Ovary (tissue), 9 donors: ENCODE data around the gene TECPR2. TPM values are rescaled to one million over a fixed set of nuclear protein-coding genes. Genes with fewer than 3 reads are reported as not detected.

Source experiments
- DNase-seq, 5 donors: peaks; one replicate each; pipeline ENCODE4 v3.0.0-alpha.2; 2019 to 2020
- H3K27ac ChIP-seq, 2 donors: fragments of 200-600 bp; one replicate each; pipeline versions ENCODE4 v1.5.1 to v1.8.0; 2019 to 2022
- H3K27me3 ChIP-seq: fragments of 200-600 bp; one replicate; pipeline ENCODE4 v1.8.0; 2022
- H3K36me3 ChIP-seq: fragments of 200-600 bp; sonication (generic); one replicate; pipeline ENCODE4 v1.5.1; 2019
- H3K4me1 ChIP-seq: one replicate; pipeline ENCODE4 v1.8.1; 2013; ENCODE audit warnings: mild to moderate bottlenecking, moderate library complexity; ENCODE audit not compliant: insufficient read depth
- H3K4me3 ChIP-seq: fragments of 200-600 bp; sonication (generic); one replicate; pipeline ENCODE4 v1.5.1; 2017
- H3K9me3 ChIP-seq, 2 donors: fragments of 200-600 bp in 1 of 2; sonication (generic) in 1 of 2; one replicate each; pipeline versions ENCODE4 v1.5.1 to v1.8.1; 2013 to 2019; ENCODE audit warnings: mild to moderate bottlenecking in 1 of 2, moderate library complexity in 1 of 2
- CTCF ChIP-seq, 3 donors: fragments of 450-650 bp in 2 of 3; fragments of 200-600 bp in 1 of 3; IDR thresholded peaks; one replicate each; pipeline versions ENCODE4 v1.5.1 to v1.8.0; 2016 to 2022; ENCODE audit warnings: antibody characterized with exemption in 3 of 3, mild to moderate bottlenecking in 1 of 3
- EP300 ChIP-seq: sonication (generic); formaldehyde crosslinking; IDR thresholded peaks from one replicate; pipeline ENCODE4 v1.6.1; 2017; ENCODE audit warnings: antibody characterized with exemption
- POLR2A ChIP-seq: fragments of 450-650 bp; IDR thresholded peaks from one replicate; pipeline ENCODE4 v1.6.1; 2017; ENCODE audit warnings: antibody characterized with exemption, mild to moderate bottlenecking, moderate library complexity
- WGBS, 3 donors: extraction: QIAGEN DNeasy Blood & Tissue Kit in 1 of 3; methylation state at CpG; one replicate each; pipeline versions ENCODE4 v1.1.5 to v1.1.7; 2013 to 2017; 5-methylcytosine and 5-hydroxymethylcytosine counted together
- intact Hi-C, 4 donors: fragments of 100-400 bp; cut with DNase I; formaldehyde crosslinking; loops; one replicate each; pipeline versions ENCODE4 v1.11.0 to v1.15.1; 2022 to 2023
- polyA plus RNA-seq, 2 donors: library from polyadenylated mRNA; stranded (reverse); fragments of 200-250 nt in 1 of 2; fragments of 350-450 nt in 1 of 2; fragmentation: Illumina TruSeq in 1 of 2; extraction: RNeasy Lipid Tissue Mini Kit (QIAGEN cat#74804) in 1 of 2; gene quantifications; one replicate each; pipeline ENCODE4 v1.2.3, GENCODE V29; 2013 to 2014
- total RNA-seq, 7 donors: library from RNA; depleted of rRNA in 2 of 7; stranded (reverse); fragments of >200 nt in 2 of 7; fragmentation: NEBNext Ultra II Directional in 3 of 7; extraction: Animal tissue kit (Norgen Biotek cat#: 25700) in 3 of 7; gene quantifications; one replicate each; pipeline versions ENCODE4 v1.1.0 to v1.2.4, GENCODE V29; 2016 to 2023
- donor health status: DM: no; HTN: no; CAD: no; lungs with moderate emphysema.
- donor health status: DM: no; HTN: no; CAD: no.
- donor health status: Bipolar disorder and iron deficiency.
- donor health status: DM: yes; HTN: yes; CAD: no.
- donor health status: DM: no; HTN: no; CAD: no.
- donor health status: DM: yes; HTN: yes; CAD: no.

TECPR2 gene
- total and polyA plus RNA-seq, 9 donors = 8.6 to 29.3 (median 25.8) TPM

- Histone ChIP-seq H3K27ac (peak overlapping the region in 1 of 2 donors; percentile 63), H3K9me3 (no peaks in the 10 kb centered on the region), H3K4me3 (no peak overlapping the region), H3K36me3 (no peaks in the 10 kb centered on the region), H3K4me1 (peaks cover 9% of the 10 kb centered on the region), H3K27me3 (no peaks in the 10 kb centered on the region)
- DNase-seq = peak; percentile 60 to 82 (median 74)
- intact Hi-C loops = no loop called here
- WGBS, 3 donors = 13 to 44% (median 20%) methylated on average over 7 of the region's 7 CpGs
- TF ChIP-seq EP300 (no peak), POLR2A (no peak)
Measured at GRCh38 chr14:102479777-102480176, 117.0 kb downstream of the TECPR2 start.

GRCh38 chr14:102481371-102481770 is 118.6 kb downstream of the TECPR2 start:
- H3K27ac ChIP-seq = no peak overlapping the region
- intact Hi-C loops = no loop called here

GRCh38 chr14:102481791-102482238 is 119.1 kb downstream of the TECPR2 start:
- DNase-seq = no peak
- no peaks in the 10 kb centered on the region for H3K27me3 ChIP-seq
- H3K36me3 ChIP-seq = no peaks in the 10 kb centered on the region
- H3K27ac ChIP-seq = no peak overlapping the region
- WGBS, 3 donors = 93 to 94% (median 94%) methylated on average over 8 of the region's 8 CpGs
- no peaks in the 10 kb centered on the region for H3K9me3 ChIP-seq
- no peak for TF ChIP-seq CTCF (IDR thresholded peaks at IDR 0.05)
- no peak for TF ChIP-seq POLR2A
- no peak for TF ChIP-seq EP300
- peaks cover 10% of the 10 kb centered on the region for H3K4me1 ChIP-seq
- H3K4me3 ChIP-seq = no peak overlapping the region
- intact Hi-C loops = no loop called here

More at GRCh38 chr14:102481371-102481770, 118.6 kb downstream of the TECPR2 start:
- TF ChIP-seq POLR2A (no peak), CTCF (IDR thresholded peaks at IDR 0.05) (no peak), EP300 (no peak)
- WGBS, 3 donors = 95 to 100% (median 99%) methylated on average over 4 of the region's 4 CpGs
- H3K4me1 ChIP-seq = peaks cover 7% of the 10 kb centered on the region
- H3K9me3 ChIP-seq = no peaks in the 10 kb centered on the region
- DNase-seq = no peak
- H3K36me3 ChIP-seq = no peaks in the 10 kb centered on the region
- no peaks in the 10 kb centered on the region for H3K27me3 ChIP-seq
- no peak overlapping the region for H3K4me3 ChIP-seq

- TF ChIP-seq CTCF (IDR thresholded peaks at IDR 0.05) (no peak), EP300 (no peak), POLR2A (no peak)
- no peak for DNase-seq
Measured at GRCh38 chr14:102484316-102484715, 121.6 kb downstream of the TECPR2 start.

GRCh38 chr14:102485693-102486512 is 123.2 kb downstream of the TECPR2 start:
- H3K27ac ChIP-seq = peak overlapping the region in 1 of 2 donors; percentile 64
- intact Hi-C loops = no loop called here
- H3K9me3 ChIP-seq = no peaks in the 10 kb centered on the region
- WGBS, 3 donors = 80 to 85% (median 83%) methylated on average over 11 of the region's 11 CpGs
- H3K27me3 ChIP-seq = no peaks in the 10 kb centered on the region
- H3K4me1 ChIP-seq = peaks cover 6% of the 10 kb centered on the region
- TF ChIP-seq CTCF (IDR thresholded peaks at IDR 0.05) = no peak
- TF ChIP-seq EP300 = no peak
- no peak for TF ChIP-seq POLR2A
- no peak overlapping the region for H3K4me3 ChIP-seq
- DNase-seq = no peak
- H3K36me3 ChIP-seq = no peaks in the 10 kb centered on the region

More at GRCh38 chr14:102484316-102484715, 121.6 kb downstream of the TECPR2 start:
- WGBS, 3 donors = 74 to 86% (median 78%) methylated on average over 5 of the region's 5 CpGs
- H3K27me3 ChIP-seq = no peaks in the 10 kb centered on the region
- no peak overlapping the region for H3K4me3 ChIP-seq
- intact Hi-C loops = no loop called here
- H3K27ac ChIP-seq = no peak overlapping the region
- no peaks in the 10 kb centered on the region for H3K36me3 ChIP-seq
- H3K4me1 ChIP-seq = peaks cover 11% of the 10 kb centered on the region
- no peaks in the 10 kb centered on the region for H3K9me3 ChIP-seq
